NCI-H226 (cell line): ENCODE results near the gene TBL1XR1.
A peak's percentile ranks its signal among the peaks of the same experiment; 100 is the strongest.

Experiments used
- DNase-seq: peaks from one replicate; pipeline ENCODE4 v3.0.0-alpha.2; 2015

Gene TBL1XR1

GRCh38 chr3:177197041-177197726, at the start of gene TBL1XR1:
TBL1XR1 (minus strand) TSS chr3:177197482; CDS start chr3:177064977, 132,505 bp downstream.
- peak; percentile 80 for DNase-seq

DNA sequence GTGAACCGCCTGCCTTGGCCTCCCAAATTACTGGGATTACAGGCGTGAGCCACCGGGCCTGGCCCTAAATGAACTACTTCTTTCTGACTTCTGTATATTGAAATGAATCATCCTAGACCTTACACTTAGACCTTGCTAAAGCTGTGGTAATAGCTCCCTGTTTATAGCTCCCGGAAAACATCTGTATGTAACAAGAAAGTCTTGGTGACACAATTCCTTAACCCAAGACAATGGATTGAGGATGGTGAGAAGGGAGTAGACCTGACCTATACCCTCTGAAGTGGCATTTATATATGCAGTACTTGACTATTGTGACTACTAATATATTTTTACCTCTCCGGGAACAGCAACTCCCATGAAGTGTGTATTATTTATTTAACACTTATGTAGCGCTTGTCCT, 48.0 kb upstream of the TBL1XR1 start:
- DNase-seq: no peak

DNA sequence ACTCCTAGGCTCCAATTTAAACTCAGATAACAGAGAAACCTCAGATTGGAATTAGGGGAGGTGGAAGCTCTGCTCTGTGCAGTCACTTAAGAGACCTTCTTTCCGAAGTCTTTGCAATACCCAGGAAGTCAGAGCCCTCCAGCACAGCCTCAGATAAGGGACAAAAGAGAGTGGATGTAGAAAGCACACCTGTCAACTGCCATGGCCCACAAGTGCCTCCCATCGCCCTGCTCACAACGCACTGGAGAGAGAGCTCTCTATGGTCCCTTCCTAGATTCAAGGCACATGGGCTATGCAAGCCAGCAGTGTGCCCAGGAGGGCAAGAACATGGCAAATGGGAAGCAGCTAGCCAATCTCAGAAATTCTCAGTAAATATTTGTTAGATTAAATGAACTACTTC, 47.3 kb upstream of the TBL1XR1 start:
- DNase-seq: no peak

- no peak for DNase-seq
These were observed 41.5 kb upstream of the TBL1XR1 start for GRCh38 chr3:177238686-177239216.

DNA sequence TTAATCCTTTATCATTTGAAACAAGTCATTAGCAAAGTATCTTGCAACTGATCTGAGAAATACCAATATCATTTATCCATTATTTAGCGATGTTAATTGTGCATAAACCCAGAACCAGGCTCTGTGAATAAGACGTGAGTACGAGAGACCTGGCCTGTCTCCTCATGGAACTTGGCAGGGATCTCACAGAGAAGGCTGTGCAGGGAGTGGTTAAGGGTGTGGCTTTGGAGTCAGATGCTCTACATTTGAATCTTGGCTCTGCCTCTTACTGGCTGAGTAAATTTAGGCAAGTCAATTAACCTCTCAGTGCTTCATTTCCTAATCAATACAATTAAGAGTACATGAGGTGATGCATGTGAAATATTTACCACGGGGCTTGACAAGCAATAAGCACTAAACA, 39.9 kb upstream of the TBL1XR1 start:
- peak; percentile 11 for DNase-seq

- no peak for DNase-seq
These were observed 39.4 kb upstream of the TBL1XR1 start for GRCh38 chr3:177236704-177237103.

GRCh38 chr3:177234121-177234520, 36.8 kb upstream of the TBL1XR1 start:
- DNase-seq: no peak

GRCh38 chr3:177231242-177231641, 34.0 kb upstream of the TBL1XR1 start:
- DNase-seq: no peak

DNA sequence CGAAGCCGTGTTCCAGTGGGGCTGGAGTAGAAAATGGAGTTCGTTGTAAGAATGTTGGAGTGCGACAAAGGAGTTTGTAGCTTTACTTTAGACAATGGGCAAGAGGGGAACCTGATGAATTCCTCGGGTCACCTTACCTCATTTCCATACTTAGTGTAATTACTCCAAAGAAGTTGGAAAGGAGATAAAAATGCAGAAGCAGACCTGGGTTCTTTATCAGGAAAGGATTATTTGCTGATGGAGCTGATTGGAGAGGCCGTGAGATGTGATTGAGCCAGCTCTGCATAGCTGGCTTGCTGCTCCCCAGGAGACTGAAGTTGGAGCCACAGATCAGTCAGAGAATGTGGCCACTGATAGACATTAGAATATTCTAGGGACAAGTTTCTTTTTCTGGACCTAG, 33.4 kb upstream of the TBL1XR1 start:
- no peak for DNase-seq

DNA sequence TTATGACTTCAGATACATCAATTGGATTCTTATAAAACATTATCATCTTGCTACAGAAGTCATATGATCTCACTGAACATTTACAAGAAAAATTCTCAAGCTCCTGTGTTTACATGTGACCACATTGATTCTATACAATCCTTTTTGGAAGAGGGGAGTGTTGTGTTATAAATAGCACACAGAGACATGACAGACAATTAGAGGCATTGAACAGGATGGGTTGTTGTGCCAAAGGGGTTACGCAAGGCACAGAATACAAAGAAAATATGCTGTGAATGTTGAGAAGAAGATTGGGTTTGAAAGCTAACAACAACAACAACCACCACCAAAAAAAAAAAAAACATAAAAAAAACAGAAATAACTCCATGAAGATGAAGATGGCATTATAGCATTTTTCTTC, 32.5 kb upstream of the TBL1XR1 start:
- no peak for DNase-seq

DNA sequence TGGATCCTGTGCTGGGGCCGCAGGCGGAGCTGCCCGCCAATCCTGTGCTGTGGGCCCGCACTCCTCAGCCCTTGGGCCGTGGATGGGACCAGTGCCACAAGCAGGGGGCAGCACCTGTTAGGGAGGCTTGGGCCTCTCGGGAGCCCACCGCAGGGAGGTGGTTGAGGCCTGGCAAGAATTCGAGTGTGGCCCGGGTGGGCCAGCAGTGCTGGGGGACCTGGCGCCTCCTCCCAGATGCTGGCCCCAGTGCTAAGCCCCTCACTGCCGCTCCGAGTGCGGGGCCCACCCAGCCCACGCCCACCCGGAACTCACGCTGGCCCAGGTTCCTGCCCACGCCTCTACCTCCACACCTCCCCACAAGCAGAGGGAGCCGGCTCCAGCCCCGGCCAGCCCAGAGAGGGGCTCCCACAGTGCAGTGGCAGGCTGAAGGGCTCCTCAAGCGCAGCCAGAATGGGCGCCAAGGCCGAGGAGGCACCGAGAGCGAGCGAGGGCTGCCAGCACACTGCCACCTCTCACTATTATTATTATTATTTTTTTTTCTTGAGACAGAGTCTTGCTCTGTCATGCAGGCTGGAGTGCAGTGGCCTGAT, 31.4 kb upstream of the TBL1XR1 start:
- no peak for DNase-seq

GRCh38 chr3:177224414-177224813, 27.1 kb upstream of the TBL1XR1 start:
- DNase-seq: no peak

- no peak for DNase-seq
These were observed 24.5 kb upstream of the TBL1XR1 start for GRCh38 chr3:177221744-177222143.

DNA sequence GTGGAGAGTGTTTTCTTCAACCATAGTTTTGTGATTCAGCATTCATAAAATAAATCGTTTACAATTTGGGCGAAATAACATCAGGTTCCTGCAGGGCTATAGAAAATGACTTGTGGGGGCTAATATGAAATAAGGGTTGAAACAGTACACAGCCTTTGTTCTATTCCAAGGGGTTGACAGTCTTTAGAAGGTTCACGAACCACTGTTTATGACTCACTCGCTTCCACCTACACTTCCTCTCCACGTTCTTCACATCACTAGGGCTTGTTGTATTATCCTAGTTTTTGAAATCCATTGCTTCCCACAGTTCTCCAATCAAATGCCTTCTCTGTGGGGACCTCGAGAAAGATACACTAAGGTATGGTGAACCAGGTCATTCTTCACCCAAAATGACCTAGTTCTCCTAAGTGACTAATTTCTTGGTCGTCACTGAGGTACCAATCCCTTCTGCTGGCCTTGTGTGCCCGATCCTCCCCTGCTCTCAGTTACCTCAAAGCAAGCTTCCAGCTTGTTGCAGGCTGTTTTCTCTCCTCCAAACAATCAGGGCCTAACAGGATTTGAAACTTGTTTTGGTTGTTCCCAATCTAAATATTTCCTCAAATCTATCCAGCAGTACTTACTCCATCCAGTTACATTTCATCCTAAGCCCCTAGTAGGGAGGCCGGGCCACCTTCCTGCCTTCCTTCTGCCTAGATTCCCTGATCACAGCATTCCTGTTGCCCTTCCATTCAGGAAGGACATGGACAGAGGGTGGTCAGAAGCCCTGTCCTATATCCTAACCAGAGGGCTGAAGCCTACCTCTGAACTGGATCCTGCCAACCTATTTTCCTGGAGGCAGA, 23.1 kb upstream of the TBL1XR1 start:
- DNase-seq: no peak

GRCh38 chr3:177213801-177214535, 16.7 kb upstream of the TBL1XR1 start:
- no peak for DNase-seq

DNA sequence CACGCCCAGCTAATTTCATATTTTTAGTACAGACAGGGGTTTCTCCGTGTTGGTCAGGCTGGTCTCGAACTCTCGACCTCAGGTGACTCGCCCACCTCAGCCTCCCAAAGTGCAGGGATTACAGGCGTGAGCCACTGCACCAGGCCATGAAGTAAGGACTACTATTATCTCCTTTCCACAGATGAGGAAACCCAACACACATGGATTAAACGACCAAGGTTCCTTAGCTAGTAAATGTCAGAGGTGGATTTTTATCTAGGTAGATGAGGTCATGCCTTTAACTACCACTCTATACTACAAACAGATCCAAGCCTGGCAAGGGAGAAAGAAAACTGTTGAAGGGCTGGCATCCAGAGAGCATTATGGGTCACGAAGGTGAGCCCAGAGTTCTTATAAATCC, 15.5 kb upstream of the TBL1XR1 start:
- no peak for DNase-seq

DNA sequence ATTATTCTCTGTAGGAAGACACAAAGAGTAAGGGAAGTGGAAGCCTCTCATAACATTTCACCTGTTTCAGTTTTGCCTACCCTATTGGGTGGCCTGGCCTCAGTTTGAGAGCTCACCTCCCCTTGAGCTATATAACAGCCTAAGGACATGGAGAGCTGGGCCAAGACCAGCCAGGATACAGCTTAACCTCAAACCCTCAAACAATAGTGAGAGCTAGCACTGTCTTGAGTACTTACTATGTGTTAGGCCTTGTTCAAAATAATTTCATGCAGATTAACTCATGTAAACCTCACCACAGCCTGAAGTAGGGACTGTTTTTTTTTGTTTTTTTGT, 15.0 kb upstream of the TBL1XR1 start:
- no peak for DNase-seq

GRCh38 chr3:177211503-177212277, 14.4 kb upstream of the TBL1XR1 start:
- no peak for DNase-seq

GRCh38 chr3:177210744-177211502, 13.6 kb upstream of the TBL1XR1 start:
- no peak for DNase-seq

DNA sequence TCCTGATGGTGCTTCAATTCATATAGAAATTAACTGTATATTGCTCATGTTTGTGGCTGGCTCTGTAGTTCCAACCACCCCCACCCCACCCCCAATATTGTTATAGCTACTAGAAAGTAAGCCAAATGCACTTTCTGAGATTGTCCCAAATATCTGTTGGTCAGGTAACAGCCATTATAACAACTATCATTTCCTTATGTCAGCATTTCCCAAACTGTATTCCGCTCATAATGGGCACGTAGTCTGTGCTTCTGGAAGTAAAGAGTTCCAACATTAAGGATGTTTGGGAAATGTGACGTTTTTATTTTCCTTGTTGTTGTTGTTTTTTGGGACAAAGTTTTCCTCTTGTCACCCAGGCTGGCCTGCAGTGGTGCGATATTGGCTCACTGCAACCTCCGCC, 12.2 kb upstream of the TBL1XR1 start:
- DNase-seq: no peak

DNA sequence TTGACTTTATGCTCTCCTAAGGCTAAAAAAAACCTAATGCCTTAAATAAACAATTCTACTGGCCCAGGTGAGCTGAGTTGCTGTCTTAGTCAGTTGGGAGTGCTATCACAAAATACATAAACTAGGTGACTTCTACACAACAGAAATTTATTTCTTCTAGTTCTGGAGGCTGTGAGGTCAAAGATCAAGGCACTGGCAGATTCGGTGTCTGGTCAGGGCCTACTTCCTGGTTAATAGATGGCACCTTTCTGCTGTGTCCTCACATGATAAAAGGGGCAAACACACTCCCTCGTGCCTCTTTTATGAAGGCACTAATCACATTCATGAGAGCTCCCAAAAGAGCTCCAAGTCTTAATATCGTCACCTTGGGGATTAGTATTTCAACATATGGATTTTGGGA, 11.5 kb upstream of the TBL1XR1 start:
- no peak for DNase-seq

GRCh38 chr3:177208223-177208622, 10.9 kb upstream of the TBL1XR1 start:
- DNase-seq: no peak
